ENCODE data around the gene MAP2K4.

Gene MAP2K4

DNA sequence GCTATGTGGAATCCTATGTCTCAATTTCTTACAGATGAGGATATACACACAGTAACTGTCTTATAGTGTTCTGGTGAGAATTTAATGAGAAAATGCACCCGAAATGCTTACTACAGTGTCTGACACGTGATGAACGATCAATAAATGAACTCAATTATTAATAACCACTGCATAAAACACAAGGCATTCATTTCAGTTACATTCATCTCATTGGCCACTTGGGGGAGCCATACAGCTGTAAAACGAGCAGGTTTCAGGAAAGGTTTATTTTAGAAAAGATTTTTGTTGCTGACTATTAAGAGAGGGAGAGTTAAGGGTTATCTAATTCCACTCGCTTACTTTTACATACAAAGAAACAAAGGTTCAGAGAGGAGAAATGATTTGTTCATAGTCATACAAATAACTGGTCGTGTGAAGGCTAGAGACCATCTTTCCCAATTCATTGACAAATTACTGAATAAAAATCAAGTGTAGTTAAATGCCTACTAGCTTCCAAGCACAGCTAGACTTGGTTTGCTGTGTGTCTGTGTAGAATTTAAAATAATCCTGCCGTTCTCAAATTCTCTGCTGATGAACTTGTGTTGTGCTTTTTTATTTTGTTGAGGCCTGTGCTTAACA, 160.1 kb downstream of the MAP2K4 start:
- DNase-seq = peak; percentile 48

- DNase-seq = no peak
These were observed 167.0 kb downstream of the MAP2K4 start for GRCh38 chr17:12187658-12188057.

DNA sequence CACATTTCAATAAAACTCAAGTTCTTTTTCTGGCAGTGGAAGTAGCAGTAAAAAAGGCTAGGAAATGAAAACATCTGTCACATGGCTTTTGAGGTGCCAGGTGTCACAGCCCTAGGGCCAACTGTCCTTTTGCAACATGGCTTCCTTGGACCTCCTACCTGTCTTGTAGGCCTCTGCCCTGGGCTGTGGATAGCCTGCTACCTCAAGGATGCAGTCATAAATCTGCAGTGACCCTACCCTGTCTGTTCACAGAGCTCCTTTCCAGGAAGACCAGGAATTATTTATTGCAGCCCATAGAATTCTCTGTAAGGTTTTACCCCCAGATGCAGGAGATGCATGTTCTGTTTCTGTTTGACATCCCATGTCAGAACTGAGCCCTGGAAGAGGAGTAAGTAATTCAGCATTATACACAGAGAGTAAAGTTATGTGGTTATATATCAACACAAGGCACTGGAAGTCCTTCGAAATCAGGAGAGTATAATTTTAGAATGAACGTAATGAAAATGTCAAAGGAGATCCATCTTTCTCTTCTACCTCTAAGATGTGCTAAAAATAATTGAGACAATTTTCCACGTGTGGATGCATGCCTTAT, 172.6 kb downstream of the MAP2K4 start:
- DNase-seq = no peak

Measured in fibroblast of skin of right quadriceps (primary cell).